ENCODE measurements around the gene BSND.

DNA sequence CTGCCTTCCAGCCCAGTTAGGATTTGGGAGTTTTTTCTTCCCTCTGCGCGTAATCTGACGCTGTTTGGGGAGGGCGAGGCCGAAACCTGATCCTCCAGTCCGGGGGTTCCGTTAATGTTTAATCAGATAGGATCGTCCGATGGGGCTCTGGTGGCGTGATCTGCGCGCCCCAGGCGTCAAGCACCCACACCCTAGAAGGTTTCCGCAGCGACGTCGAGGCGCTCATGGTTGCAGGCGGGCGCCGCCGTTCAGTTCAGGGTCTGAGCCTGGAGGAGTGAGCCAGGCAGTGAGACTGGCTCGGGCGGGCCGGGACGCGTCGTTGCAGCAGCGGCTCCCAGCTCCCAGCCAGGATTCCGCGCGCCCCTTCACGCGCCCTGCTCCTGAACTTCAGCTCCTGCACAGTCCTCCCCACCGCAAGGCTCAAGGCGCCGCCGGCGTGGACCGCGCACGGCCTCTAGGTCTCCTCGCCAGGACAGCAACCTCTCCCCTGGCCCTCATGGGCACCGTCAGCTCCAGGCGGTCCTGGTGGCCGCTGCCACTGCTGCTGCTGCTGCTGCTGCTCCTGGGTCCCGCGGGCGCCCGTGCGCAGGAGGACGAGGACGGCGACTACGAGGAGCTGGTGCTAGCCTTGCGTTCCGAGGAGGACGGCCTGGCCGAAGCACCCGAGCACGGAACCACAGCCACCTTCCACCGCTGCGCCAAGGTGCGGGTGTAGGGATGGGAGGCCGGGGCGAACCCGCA, 40.8 kb downstream of the BSND start, which contains the start of gene PCSK9:
- TF ChIP-seq RARB (CRISPR knock-in tag; IDR thresholded peaks at IDR 0.05) = no peak
- TF ChIP-seq CSDC2 (CRISPR knock-in tag; IDR thresholded peaks at IDR 0.05) = no peak
- TF ChIP-seq ARNTL (CRISPR knock-in tag; IDR thresholded peaks at IDR 0.05; ENCODE audit: borderline replicate concordance, low read depth) = no peak
- TF ChIP-seq ESRRG (CRISPR knock-in tag; IDR thresholded peaks at IDR 0.05) = no peak
